Activated CD8-positive, alpha-beta memory T cell treated with anti-CD3 and anti-CD28 coated beads, Interleukin-2, amount 50 U/mL, for 1 hour (primary cell): ENCODE data around the gene ATP2A3.

ENCODE experiments used
- DNase-seq: peaks from one replicate; pipeline ENCODE4 v3.0.0-alpha.2; 2020; ENCODE audit errors: extremely low read depth

The ATP2A3 gene

GRCh38 chr17:3912827-3913226, 51.4 kb downstream of the ATP2A3 start:
- DNase-seq: no peak

- peak; percentile 52 for DNase-seq
Observed at GRCh38 chr17:3911271-3912053, 52.8 kb downstream of the ATP2A3 start.

GRCh38 chr17:3910420-3911270, 53.6 kb downstream of the ATP2A3 start:
- DNase-seq: no peak

- no peak for DNase-seq
Observed at GRCh38 chr17:3909257-3909656, 55.0 kb downstream of the ATP2A3 start.

GRCh38 chr17:3907483-3908216, 56.6 kb downstream of the ATP2A3 start:
- no peak for DNase-seq

- DNase-seq: no peak
Observed at GRCh38 chr17:3906881-3907280, 57.4 kb downstream of the ATP2A3 start.

GRCh38 chr17:3905017-3905520, 59.2 kb downstream of the ATP2A3 start:
- no peak for DNase-seq

- no peak for DNase-seq
Observed at GRCh38 chr17:3904501-3904900, 59.7 kb downstream of the ATP2A3 start.

GRCh38 chr17:3903881-3904290, 60.4 kb downstream of the ATP2A3 start:
- no peak for DNase-seq

GRCh38 chr17:3903051-3903825, 61.0 kb downstream of the ATP2A3 start:
- no peak for DNase-seq

- DNase-seq: no peak
Observed at GRCh38 chr17:3900646-3901045, 63.6 kb downstream of the ATP2A3 start.

GRCh38 chr17:3897731-3898130, 66.5 kb downstream of the ATP2A3 start:
- DNase-seq: no peak

GRCh38 chr17:3896968-3897235, 67.3 kb downstream of the ATP2A3 start:
- no peak for DNase-seq

- DNase-seq: no peak
Observed at GRCh38 chr17:3896108-3896967, 67.9 kb downstream of the ATP2A3 start.

GRCh38 chr17:3895354-3895753, 68.9 kb downstream of the ATP2A3 start:
- no peak for DNase-seq

GRCh38 chr17:3894911-3895343, 69.3 kb downstream of the ATP2A3 start:
- DNase-seq: no peak

GRCh38 chr17:3894188-3894587, 70.0 kb downstream of the ATP2A3 start:
- DNase-seq: no peak

GRCh38 chr17:3893720-3894116, 70.5 kb downstream of the ATP2A3 start:
- no peak for DNase-seq

- peak; percentile 56 for DNase-seq
Observed at GRCh38 chr17:3893003-3893719, 71.1 kb downstream of the ATP2A3 start, which contains the start of gene CAMKK1. CAMKK1 (minus strand) TSS chr17:3893053; CDS start chr17:3885687, 7,366 bp downstream.
